ENCODE data around the gene SLC25A41. TPM values are rescaled to one million over a fixed set of nuclear protein-coding genes. Genes with fewer than 3 reads are reported as not detected.
A peak's percentile ranks its signal among the peaks of the same experiment; 100 is the strongest.

The SLC25A41 gene
- total and polyA plus RNA-seq, 2 experiments from 2014 or later = 1.0 to 1.7 TPM

DNA sequence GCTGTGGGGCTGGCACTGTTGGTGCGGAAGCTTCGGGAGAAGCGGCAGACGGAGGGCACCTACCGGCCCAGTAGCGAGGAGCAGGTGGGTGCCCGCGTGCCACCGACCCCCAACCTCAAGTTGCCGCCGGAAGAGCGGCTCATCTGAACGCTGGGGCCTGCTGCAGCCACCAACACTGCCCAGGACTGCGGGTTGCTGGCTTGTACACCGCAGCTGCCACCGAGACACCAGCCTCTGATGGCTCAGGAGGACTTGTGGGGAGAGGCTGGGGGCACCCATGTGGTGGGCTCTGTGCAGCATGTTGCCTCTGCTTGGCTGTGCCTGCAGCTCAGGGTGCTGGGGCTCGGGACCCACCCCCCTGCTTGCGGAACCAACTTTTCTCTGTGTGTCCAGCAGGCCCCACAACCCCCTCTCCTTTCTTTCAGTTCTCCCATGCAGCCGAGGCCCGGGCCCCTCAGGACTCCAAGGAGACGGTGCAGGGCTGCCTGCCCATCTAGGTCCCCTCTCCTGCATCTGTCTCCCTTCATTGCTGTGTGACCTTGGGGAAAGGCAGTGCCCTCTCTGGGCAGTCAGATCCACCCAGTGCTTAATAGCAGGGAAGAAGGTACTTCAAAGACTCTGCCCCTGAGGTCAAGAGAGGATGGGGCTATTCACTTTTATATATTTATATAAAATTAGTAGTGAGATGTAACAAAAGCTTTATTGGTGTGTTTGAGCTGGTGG, 33.1 kb upstream of the SLC25A41 start:
- no peak overlapping the region for H3K4me3 ChIP-seq
- TF ChIP-seq, protein P1, sequence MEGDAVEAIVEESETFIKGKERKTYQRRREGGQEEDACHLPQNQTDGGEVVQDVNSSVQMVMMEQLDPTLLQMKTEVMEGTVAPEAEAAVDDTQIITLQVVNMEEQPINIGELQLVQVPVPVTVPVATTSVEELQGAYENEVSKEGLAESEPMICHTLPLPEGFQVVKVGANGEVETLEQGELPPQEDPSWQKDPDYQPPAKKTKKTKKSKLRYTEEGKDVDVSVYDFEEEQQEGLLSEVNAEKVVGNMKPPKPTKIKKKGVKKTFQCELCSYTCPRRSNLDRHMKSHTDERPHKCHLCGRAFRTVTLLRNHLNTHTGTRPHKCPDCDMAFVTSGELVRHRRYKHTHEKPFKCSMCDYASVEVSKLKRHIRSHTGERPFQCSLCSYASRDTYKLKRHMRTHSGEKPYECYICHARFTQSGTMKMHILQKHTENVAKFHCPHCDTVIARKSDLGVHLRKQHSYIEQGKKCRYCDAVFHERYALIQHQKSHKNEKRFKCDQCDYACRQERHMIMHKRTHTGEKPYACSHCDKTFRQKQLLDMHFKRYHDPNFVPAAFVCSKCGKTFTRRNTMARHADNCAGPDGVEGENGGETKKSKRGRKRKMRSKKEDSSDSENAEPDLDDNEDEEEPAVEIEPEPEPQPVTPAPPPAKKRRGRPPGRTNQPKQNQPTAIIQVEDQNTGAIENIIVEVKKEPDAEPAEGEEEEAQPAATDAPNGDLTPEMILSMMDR (IDR thresholded peaks at IDR 0.05; ENCODE audit: low read depth, low read length) = no peak
- DNase-seq (ENCODE audit: low read depth in 1 of 2, low spot score in 1 of 2) = no peak
- no peak overlapping the region for H3K27ac ChIP-seq
- H3K36me3 ChIP-seq = no peaks in the 10 kb centered on the region
- no peaks in the 10 kb centered on the region for H3K4me1 ChIP-seq (ENCODE audit: low read depth)
- no peaks in the 10 kb centered on the region for H3K9me3 ChIP-seq (ENCODE audit: low read depth)
- peaks cover 44% of the 10 kb centered on the region for H3K27me3 ChIP-seq

DNA sequence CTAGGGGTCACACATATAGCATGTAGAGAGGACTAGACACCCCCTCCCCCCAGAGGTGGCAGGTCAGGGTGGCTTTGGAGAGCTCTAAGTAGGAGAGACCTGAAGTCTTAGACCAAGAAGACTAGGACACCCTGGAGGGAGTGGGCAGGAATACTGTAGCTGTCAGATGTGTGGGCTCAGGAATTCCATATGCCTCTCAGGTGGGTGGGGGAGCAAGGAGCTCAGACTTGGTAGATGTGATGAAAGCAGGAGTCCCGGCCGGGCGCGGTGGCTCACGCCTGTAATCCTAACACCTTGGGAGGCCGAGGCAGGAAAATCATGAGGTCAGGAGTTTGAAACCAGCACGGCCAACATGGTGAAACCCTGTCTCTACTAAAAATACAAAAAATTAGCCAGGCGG, 32.1 kb upstream of the SLC25A41 start:
- Histone ChIP-seq H3K4me3 (no peak overlapping the region), H3K9me3 (ENCODE audit: low read depth) (no peaks in the 10 kb centered on the region)

DNA sequence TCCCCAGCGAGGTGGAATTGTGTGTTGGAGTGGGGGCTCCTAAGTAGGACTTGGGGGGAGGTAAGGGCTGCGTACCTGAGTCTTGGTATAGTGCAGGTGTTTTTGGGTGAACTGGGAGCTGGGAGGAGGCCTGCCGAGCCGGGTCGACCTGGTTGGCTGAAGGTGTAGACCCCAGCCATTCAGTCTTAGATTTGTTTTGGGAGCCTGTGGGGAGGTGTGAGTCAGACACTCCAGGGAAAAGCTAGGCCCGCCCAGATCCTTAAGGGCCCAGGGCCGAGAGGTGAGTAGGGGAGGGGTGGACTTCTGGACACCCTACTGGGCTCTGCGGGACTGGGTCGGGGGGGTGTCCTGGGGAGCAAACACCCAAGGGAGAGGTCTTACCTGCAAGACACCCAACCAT, 31.4 kb upstream of the SLC25A41 start:
- no peaks in the 10 kb centered on the region for H3K4me1 ChIP-seq (ENCODE audit: low read depth)
- DNase-seq (ENCODE audit: low read depth in 1 of 2, low spot score in 1 of 2) = no peak
- no peaks in the 10 kb centered on the region for H3K9me3 ChIP-seq (ENCODE audit: low read depth)
- no peaks in the 10 kb centered on the region for H3K36me3 ChIP-seq
- TF ChIP-seq, protein P1 (IDR thresholded peaks at IDR 0.05; ENCODE audit: low read depth, low read length) = no peak
- peaks cover 48% of the 10 kb centered on the region for H3K27me3 ChIP-seq
- no peak overlapping the region for H3K4me3 ChIP-seq
- no peak overlapping the region for H3K27ac ChIP-seq

More for the DNA sequence above, 32.1 kb upstream of the SLC25A41 start:
- Histone ChIP-seq H3K27ac (no peak overlapping the region), H3K27me3 (peaks cover 48% of the 10 kb centered on the region), H3K4me1 (ENCODE audit: low read depth) (no peaks in the 10 kb centered on the region), H3K36me3 (no peaks in the 10 kb centered on the region)
- TF ChIP-seq, protein P1 (IDR thresholded peaks at IDR 0.05; ENCODE audit: low read depth, low read length) = no peak
- no peak for DNase-seq (ENCODE audit: low read depth in 1 of 2, low spot score in 1 of 2)

- no peak for DNase-seq (ENCODE audit: low read depth in 1 of 2, low spot score in 1 of 2)
- H3K4me1 ChIP-seq (ENCODE audit: low read depth) = no peaks in the 10 kb centered on the region
- no peaks in the 10 kb centered on the region for H3K9me3 ChIP-seq (ENCODE audit: low read depth)
- TF ChIP-seq, protein P1 (IDR thresholded peaks at IDR 0.05; ENCODE audit: low read depth, low read length) = no peak
- no peak within 1 kb of the TSS for H3K27ac ChIP-seq
- no peaks in the 10 kb centered on the region for H3K36me3 ChIP-seq
- H3K27me3 ChIP-seq = peaks cover 48% of the 10 kb centered on the region
- H3K4me3 ChIP-seq = peak within 1 kb of the TSS; percentile 19
Observed at GRCh38 chr19:6464070-6464873, 30.7 kb upstream of the SLC25A41 start, which contains the start of gene CRB3. CRB3 (plus strand) TSS chr19:6464271; CDS start chr19:6464702, 431 bp downstream.

DNA sequence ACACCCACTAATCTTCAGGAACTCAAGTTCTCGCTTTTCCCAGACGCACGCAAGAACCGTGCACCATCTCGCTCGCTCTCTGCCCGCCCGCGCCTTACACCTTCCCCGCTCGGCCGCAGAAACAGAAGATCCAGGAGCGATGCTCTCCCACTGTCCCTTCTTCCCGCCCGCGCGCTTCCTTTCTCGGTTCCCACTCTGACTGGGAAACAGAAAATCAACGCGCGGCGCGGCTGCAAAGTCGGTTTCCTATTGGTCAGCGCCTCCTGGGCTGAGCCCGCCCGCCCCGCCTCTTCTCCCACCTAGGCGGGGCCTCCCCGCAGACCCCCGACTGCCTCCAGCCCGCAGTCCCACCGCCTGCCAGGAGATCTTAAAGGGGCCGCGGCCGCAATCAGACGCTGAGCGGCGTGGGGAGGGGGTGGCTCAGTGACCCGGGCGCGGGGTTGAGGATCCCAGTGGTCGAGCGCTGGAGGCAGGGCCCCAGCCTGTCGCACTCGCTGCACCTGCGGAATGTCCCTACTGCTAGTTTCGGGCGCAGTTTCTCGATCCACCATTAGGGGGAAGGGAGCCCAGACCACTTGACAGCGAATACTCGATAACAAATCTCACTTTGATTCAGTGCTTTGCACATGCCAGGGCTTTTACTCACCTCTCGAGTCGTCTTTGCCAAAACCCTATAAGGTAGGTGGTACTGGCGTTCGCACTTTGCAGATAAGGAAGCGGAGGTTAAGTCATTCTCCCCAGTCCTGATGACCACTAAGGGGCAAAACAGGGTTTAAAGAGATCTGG, 26.7 kb upstream of the SLC25A41 start:
- peak overlapping the region; percentile 84 for H3K27ac ChIP-seq
- H3K36me3 ChIP-seq = peaks cover 7% of the 10 kb centered on the region
- H3K9me3 ChIP-seq (ENCODE audit: low read depth) = no peaks in the 10 kb centered on the region
- TF ChIP-seq, protein P1 (IDR thresholded peaks at IDR 0.05; ENCODE audit: low read depth, low read length) = peak; percentile 41
- peaks cover 40% of the 10 kb centered on the region for H3K27me3 ChIP-seq
- H3K4me1 ChIP-seq (ENCODE audit: low read depth) = peaks cover 11% of the 10 kb centered on the region
- DNase-seq (ENCODE audit: low read depth in 1 of 2, low spot score in 1 of 2) = peak; percentile 99 to 100
- peak overlapping the region; percentile 62 for H3K4me3 ChIP-seq
